NCI-H2029 (cell line): ENCODE results near the gene CCDC85B.

Experiments used
- DNase-seq: peaks from one replicate; lab custom pipeline; 2025; lab: John Stamatoyannopoulos, UW

The CCDC85B gene

DNA sequence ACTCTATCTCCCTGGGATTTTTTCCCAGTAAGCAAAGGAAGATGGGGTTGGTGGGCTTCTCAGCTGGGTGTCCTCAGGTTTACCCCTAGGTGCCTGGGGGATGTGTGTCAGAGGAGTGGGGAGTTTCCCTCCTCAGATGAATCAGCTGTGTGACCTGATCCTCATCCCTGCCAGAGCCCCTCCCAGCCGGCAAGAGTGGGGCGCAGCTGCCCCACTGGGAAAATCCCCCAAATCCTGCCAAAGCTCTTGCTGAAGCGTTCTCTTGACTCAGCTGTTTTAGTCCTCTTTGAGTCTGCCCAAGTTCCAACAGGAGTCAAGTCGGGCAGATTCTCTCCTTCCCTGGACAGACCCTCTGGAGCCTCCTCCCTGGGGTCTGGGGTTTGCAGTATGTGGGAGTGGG is 22.4 kb downstream of the CCDC85B start:
- no peak for DNase-seq

GRCh38 chr11:65915101-65915820 is 24.8 kb downstream of the CCDC85B start:
- no peak for DNase-seq

DNA sequence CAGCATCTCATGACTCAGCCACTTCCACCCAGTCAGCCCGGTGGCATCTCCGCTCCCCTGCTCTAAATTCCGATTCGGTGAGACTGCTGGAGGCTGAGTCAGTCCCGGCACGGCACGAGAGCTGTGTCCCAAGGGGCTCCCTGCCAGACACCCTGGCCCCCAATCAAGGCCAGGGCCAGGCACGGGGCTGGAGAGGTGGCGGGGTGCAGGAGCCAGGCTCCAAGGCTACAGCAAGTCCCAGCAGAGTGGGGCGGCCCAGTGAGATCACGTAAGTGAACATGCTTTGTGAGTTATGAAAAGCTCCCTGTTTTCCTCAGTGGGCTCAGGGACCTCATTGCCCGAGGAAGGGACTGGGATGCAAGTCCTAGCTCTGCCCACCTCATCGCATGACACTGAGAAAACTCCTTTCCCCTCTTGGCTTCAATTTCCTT is 25.4 kb downstream of the CCDC85B start:
- DNase-seq = no peak

DNA sequence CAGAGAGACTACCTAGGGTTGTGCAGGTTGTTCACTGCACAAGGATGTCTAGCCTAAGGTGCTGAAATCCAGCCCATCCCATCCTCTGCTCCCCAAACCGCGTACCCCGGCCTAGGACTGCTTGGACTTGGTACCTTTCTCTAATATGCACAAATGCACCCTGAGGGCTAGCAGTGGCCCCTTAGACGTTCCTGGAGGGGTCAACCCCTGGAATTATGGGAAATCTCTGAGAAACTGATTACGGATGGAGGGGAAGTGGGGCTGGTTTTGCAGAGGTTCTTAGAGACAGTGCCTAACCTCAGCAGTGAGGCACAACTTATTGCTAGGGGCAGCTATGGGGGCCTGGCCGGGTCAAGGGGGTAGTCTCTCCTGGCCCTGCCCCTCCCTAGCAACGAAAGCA is 25.9 kb downstream of the CCDC85B start:
- DNase-seq = no peak

GRCh38 chr11:65917077-65917433 is 26.6 kb downstream of the CCDC85B start:
- no peak for DNase-seq

DNA sequence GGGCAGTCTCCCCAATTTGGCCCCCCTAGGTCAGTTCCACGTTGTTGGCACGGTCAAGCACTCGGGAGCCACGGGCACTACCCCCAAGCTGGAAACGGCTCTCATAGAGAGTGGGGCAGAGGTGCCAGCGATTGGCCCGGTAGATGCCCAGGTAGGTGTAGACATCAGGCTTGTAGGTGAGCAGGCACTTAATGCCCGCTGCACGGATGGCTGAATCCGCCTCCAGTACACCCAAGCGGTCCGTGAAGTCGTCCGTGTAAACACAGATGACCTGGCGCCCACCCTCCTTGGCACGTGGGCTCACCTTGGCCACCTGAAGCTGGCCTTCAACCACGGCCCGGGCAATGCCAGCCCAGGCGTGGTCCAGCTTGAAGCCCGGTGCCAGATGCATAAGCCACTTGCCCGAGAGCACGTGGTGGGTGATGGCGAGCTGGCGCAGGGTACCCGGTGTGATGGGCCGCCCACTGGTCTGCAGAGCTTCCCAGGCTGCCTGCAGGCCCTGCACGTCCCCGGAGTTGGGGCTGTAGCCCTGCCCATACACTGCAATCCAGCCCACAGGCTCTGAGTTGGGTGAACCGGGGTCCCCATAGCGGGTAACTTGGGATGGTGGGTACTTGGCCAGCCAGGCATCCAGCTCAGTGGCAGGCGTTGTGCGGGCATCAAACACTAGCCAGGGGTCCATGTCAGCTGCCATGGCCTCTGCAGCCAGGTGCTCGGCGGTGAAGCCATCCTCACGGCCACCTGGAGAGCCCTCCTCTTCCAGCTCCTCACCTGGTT is 27.1 kb downstream of the CCDC85B start:
- DNase-seq = no peak

DNA sequence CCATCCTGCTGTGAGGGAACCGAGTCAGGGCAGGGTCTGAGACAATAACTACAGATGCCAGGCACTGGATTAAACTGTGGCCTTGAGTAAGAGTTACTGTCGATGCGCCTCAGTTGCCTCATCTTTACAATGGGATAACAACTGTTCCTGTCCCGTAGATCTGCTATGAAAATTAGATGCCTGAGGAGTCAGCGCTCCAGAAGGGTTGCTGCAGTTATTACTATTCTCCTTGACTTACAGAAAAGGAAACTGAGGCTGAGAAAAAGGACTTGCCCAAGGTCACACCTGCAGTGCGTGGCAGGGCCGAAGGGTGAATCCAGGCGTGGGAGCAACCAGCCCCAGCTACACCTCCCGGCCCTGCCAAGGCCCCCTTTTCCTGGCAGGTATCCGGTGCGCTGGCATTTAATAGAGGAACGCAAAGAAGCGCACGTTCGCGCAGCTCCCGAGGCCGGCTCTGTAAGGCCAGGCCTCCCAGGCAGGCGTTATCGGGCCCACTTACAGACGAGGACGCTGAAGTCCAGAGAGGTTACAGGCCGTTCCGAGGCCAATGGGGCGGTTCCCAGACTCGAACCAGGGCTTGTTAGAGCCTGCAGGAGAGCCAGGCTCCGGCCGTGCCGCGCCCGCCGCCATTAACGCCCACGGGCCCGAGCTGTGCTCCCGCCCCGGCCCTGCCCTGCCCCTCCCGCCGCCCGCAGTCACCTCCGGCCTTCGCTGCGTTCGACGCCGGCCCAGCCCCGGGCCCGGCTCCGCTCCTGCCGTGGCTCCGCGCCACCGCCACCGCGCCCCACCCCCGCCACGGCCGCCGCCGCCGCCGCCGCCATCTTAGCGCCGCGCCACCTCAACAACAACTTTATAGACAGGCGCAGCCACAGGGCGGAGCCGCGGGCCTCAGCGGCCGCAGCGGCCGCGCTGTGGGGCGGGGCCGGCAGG is 28.0 kb downstream of the CCDC85B start, which contains the start of gene C11orf68:
Gene C11orf68, minus strand, starts transcription at position 852 of the 930 bp plus-strand sequence. Its CDS starts 31 bp downstream, at position 821.
- peak; percentile 15 for DNase-seq

GRCh38 chr11:65919141-65919572 is 28.7 kb downstream of the CCDC85B start, which contains the start of gene DRAP1:
DRAP1 (plus strand) TSS chr11:65919426; CDS start chr11:65919502, 76 bp downstream.
- peak; percentile 97 for DNase-seq

- DNase-seq = no peak
These were observed 29.3 kb downstream of the CCDC85B start for GRCh38 chr11:65919573-65920371.

GRCh38 chr11:65920372-65920802 is 29.9 kb downstream of the CCDC85B start:
- DNase-seq = no peak

GRCh38 chr11:65921033-65921555 is 30.6 kb downstream of the CCDC85B start:
- DNase-seq = no peak

DNA sequence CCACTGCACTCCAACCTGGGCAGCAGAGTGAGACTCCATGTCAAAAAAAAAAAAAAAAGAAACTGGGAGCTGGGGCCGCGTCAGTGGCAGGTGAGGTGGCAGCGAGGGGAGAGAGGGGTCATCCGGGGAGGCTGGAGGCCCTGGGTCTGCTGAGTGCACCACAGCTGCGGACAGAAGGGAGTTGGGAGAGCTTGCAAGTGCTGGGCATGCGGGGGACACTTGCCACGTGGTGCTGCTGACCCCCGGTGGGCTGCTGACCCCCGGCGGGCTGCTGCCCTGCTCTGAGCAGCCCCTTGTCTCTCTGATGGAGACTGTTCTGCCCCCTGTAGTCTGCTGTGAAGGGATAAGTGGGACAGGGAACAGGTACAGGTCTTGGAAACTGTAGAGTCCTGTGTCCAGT is 31.4 kb downstream of the CCDC85B start:
- DNase-seq = no peak

DNA sequence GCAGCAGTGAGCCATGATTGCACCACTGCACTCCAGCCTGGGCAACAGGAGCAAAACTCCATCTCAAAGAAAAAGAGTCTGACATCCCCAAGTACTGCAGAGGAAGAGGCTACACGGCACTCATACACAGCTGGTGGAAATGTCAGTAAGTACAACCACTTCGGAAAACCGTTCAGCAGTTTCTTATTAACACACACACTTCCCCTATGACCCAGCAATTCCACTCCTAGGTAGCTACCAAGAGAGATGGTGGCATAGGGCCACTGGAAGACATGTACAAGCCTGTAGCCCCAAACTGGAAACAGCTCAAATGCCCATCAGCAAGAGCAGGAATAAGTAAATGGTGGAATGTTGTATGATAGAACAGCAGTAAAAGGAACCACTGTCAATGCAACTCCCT is 32.1 kb downstream of the CCDC85B start:
- no peak for DNase-seq

DNA sequence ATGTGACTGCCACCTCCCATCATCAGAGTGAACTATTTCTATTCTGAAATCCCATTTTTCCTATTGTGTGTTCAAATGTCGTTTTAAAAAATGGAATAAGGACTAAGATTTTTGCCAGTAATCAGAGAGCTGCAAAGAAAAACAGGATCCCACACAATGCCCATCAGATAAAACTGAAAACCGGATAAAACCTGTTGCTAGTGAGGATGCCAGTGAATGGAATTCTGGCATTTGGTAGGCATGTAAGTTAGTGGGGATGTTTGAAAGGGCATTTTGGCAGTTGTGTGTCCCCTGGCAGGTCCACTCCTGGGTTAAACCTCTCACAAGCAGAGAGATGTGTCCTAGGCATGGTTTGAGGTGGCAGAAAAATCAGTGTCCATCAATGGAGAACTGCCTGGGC is 34.9 kb downstream of the CCDC85B start:
- no peak for DNase-seq

GRCh38 chr11:65927904-65928397 is 37.5 kb downstream of the CCDC85B start:
- DNase-seq = no peak

DNA sequence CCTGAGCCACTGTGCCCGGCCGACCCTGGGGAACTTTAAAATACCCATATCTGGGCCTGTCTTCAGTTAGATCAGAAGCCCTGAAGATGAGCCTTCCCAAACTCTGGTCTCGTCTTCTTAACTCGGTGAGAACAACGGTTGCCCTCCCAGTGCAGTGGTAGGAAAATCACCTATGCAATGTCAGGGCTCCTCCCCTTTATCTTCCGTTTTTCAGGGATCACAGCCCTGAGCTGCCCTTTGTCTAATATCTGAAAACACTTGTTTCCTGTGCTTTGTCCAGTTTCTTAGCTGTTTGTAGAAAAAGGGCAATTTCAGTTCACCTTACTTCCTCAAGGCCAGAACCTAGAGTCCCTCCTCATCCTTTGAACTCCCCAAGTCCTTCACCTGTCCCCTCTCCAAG is 38.2 kb downstream of the CCDC85B start:
- DNase-seq = no peak

DNA sequence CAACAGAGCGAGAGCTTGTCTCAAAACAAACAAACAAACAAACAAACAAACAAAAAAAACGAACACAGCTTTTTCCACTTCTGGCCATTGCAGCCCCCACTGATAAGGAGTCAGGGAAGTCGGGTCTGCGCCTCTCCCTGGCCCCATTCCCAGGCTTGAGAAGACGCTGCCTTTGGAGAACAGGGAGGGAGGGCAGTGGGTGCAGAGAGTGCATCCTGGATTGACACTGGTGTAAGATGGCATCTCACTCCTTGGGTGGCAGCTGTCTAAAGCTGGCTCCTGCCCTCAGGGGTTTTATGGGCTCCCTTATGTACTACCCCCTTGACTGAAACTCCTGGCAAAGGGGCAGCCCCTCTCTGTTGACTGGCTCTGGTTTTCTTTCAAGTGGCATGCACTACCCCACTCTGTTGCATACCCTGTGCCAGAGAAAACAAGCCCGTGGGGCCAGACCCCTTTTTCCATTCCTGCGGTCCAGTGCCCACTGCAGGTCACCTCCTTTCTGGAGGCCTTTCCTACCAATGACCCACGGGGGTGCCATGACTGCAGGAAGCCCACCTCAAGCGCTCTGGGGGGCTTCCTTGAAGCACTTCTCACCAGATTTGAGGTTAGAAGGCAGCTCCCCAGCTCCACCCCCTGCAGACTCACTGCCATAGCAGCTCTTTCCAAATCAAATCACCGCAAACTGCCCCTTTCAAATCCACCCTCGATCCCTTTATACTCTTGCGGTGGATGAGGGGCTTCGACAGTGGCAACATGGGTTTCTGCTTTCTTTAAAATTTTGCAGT is 41.5 kb downstream of the CCDC85B start:
- no peak for DNase-seq

DNA sequence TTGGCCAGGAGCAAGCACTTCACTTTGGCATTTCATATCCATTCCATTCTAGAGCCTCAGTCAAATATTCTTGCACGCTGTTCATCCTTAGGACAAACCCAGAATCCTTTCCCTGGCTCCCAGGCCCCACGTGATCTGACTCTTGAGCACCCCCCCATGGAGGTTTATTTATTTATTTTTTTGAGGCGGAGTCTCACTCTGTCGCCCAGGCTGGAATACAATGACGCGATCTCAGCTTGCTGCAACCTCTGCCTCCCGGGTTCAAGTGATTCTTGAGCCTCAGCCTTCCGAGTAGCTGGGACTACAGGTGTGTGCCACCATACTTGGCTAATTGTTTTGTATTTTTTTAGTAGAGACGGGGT is 42.1 kb downstream of the CCDC85B start:
- DNase-seq = no peak

DNA sequence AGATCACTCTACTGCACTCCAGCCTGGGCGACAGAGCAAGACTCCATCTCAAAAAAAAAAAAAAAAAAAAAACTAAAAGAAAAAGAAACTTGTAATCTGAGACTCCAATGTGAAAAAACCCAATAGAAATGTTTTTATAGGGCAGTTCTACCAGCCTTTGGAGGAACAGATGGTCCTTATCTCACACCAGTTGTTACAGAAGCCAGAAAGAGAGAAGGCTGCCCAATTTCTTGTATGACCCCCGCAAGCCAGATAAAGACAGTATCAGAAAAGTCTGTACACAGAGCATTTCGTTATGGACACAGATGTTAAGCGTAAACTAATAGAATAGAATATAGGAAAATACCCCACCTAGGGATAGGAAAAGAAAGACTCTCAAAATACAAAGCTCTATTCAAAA is 43.5 kb downstream of the CCDC85B start:
- DNase-seq = no peak

- DNase-seq = no peak
These were observed 47.3 kb downstream of the CCDC85B start for GRCh38 chr11:65937766-65938165.
